Measurements from ENCODE around the gene NTNG2.

DNA sequence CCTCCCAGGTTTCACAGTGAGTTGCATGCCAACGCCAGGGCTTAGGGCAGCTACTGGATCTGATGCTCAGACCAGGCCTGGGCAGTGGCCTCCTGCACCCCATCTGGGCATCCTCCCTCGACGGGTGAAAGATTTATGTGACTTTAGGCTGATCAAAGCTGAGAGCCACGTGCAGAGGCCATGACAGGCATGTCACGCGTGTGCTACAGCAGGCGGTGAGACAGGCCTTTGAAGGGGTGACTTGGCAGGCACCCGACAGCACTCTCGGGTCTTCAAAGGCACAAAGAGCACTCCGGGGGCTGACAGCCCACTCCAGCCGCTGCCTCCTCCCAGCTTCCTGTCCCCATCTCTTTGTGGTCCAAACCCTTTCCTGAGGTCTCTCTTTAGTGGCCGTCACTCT lies 66.2 kb downstream of the NTNG2 start:
- TF ChIP-seq, protein P1, sequence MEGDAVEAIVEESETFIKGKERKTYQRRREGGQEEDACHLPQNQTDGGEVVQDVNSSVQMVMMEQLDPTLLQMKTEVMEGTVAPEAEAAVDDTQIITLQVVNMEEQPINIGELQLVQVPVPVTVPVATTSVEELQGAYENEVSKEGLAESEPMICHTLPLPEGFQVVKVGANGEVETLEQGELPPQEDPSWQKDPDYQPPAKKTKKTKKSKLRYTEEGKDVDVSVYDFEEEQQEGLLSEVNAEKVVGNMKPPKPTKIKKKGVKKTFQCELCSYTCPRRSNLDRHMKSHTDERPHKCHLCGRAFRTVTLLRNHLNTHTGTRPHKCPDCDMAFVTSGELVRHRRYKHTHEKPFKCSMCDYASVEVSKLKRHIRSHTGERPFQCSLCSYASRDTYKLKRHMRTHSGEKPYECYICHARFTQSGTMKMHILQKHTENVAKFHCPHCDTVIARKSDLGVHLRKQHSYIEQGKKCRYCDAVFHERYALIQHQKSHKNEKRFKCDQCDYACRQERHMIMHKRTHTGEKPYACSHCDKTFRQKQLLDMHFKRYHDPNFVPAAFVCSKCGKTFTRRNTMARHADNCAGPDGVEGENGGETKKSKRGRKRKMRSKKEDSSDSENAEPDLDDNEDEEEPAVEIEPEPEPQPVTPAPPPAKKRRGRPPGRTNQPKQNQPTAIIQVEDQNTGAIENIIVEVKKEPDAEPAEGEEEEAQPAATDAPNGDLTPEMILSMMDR (IDR thresholded peaks at IDR 0.05): no peak
- no peak for TF ChIP-seq EZH2 (IDR thresholded peaks at IDR 0.05)
